ENCODE results near the gene RSRC2.
A peak's percentile ranks its signal among the peaks of the same experiment; 100 is the strongest.
"Not testable (repeated sequence)": the region's sequence is repeated elsewhere in the genome, so short reads cannot be mapped to it uniquely, and the experiment has no call there.

Gene RSRC2

DNA sequence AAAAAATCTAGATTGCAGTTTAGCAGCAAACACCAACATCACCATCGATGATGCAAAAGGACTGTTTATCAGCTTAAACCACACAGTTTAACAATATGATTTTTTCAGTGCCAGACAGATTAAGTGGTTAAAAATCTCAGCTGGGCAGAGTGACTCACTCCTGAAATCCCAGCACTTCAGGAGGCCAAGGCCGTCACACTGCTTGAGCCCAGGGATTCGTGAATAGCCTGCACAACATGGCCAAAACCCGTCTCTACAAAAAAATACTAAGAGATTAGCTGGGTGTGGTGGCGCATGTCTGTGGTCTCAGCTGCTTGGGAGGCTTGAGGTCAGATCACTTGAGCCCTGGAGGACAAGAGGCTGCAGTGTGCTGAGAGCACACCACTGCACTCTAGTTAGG lies 8.9 kb downstream of the RSRC2 start:
- DNase-seq: no peak

DNA sequence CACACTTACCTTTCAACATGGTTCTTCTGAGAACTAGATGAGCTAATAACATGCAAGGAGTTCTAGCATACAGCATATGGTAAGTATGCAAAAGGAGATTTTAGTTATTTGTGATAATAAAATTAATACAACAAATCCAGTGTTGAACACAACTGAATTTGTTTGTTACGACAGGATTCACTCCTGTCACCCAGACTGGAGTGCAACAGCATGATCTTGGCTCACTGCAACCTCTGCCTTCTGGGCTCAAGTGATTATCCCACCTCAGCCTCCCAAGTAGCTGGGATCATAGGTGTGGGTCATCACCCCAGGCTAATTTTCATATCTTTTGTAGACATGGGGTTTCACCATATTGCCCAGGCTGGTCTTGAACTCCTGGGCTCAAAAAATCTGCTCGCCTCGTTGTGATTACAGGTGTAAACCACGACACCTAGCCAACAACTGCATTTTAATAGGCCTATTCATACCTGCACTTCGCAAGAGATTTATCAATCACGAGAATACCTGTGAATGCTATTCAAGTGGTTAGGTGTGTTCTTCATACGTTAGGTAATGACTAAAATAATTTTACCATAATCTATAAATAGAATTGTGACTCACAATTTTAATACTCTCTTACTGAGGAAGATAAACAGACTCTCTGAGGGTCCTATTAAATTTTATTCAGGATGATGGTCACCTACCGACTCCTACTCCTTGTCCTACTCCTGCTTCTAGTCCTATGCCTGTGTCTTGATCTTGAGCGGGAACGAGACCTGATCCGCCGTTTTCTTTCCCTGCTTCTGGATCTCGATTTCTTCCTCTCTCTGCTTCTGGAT lies 10.0 kb downstream of the RSRC2 start:
- no peak for DNase-seq

DNA sequence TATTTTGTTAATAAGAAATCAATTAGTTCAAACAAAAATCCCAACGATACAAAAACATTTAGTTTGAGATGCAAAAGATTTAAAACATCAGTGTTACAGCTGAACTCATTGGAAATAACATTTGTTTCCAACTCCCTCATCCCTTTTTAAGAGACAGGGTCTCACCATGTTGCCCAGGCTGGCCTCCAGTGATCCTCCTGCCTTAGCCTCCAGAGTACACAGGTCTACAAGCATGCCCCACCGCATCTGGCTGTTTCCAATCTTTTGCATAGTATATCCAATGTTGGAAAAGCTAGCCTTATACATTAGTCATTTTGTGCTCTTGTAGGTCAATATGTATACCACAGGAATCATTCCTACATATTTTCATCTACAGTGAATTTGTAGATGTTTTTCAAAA lies 11.5 kb downstream of the RSRC2 start:
- no peak for DNase-seq

DNA sequence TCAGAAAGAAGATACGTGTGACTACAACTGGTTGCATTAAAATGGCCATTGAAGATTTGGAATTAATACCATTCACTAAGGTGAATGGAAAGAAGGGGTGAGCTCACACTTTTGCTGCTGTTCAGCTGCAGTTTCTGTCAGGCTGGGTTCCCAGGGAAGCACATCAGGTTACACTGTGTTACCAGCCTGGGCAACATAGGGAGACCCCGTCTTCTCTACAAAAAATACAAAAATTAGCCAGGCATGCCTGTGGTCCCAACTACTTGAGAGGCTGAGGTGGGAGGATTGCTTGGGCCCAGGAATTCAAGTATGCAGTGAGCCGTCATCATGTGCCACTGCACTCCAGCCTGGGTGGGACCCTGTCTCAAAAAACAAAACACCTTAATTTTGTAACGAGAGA lies 13.1 kb downstream of the RSRC2 start:
- no peak for DNase-seq

DNA sequence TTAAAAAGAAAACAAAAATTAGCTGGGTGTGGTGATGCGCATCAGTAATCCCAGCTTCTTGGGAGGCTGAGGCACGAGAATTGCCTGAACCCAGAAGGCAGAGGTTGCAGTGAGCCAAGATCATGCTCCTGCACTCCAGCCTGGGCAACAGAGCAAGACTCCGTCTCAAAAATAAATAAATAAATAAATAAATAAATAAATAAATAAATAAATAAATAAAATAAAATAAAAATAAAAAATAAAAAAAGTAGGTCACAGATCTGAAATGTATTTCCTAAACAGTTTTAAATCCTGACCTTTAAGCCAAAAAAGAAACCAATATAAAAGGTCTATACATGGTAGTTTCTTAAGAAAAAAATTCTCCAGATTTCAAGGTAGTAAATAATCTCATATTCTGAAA lies 13.7 kb downstream of the RSRC2 start:
- DNase-seq: not testable (repeated sequence)

DNA sequence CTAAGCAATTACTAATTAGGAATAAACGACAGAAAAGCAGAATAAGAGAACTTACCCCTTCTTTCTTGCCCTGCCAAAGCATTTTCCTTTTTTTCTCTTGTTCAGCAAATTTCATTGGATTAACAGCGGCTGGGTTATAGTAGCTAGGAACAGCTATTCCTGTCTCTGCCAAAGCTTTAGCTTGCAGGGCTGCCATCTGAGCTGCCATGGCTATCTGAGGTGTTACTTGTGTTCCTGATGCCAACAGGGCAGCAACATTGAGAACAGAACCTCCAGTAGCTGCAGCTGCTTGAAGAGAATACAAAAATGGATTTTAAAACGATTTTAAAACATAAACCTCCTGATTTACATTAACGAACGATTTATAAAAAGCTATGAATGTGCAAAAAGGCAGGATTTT lies 18.6 kb downstream of the RSRC2 start:
- no peak for DNase-seq

DNA sequence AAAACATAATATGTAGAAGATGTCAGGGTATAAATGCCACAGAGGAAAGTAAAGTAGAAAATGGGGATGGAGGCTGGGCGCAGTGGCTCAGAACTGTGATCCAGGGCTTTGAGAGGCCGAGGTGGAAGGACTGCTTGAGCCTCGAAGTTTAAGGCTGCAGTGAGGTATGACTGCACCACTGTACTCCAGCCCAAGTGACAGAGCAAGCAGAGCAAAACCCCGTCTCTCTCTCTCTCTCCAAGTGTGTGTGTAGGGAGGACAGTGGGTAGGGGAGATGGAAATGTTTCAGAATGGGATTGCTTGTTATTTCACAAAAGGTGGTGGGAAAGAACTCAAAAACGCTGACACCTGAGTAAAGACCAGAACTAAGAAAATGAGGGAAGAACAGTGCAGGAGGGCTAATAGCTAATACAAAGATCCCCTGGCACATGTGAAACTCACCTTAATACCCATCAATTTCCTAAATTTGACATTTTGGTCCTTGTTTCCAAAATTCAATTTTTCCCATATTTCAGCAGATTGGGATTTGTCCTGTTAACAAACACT lies 20.3 kb downstream of the RSRC2 start:
- no peak for DNase-seq

DNA sequence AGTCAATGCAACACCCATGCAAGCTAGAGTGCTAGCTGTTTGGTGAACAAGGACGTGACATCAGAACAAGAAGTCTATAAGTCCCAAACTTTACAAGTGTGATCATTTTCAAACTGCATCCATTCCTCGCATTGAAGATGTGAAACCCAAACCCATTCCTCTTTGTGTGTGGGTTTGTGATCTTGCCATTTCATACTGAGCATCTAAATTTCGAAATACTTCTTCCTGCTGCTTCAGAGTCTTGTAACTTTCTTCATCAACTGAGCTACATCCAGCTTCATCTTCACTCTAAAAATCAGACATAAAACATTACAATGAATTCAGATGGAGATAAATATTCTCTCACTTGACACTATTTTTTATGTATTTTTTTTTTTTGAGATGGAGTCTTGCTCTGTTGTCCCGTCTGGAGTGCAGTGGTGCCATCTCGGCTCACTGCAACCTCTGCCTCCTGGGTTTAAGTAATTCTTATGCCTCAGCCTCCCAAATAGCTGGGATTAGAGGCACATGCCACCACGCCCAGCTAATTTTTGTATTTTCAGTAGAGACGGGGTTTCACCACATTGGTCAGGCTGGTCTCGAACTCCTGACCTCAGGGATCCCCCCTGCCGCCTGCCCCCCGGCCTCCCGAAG lies 21.2 kb downstream of the RSRC2 start:
- no peak for DNase-seq

DNA sequence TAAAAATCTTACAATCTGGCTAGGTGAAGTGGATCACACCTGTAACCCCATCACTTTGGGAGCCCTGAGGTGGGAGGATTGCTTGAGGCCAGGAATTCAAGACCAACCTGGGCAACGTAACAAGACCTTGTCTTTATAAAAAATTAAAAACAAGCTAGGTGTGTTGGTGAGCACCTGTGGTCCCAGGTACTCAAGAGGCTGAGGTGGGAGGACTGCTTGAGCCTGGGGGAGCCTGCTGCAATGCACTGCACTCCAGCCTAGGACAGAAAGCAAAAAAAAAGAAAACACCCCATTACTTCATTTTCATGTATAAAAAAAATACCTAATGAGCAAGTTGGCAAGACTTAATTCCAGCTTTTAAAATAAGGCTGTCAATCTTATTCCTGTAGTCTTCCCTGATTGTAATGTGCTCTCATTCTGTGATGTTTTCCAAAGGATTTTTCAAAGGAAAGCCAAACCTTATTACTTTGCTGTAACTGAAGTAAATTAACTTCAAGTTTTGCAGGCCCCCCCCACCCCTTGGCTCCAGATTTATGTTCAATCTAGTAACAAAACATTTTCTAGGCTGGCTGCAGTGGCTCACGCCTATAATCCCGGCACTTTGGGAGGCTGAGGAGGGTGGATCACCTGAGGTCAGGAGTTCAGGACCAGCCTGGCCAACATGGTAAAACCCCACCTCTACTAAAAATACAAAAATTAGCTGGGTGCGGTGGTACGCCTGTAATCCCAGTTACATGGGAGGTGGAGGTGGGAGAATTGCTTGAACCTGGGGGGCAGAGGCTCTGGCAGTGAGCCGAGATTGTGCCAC lies 22.7 kb downstream of the RSRC2 start:
- DNase-seq: no peak

DNA sequence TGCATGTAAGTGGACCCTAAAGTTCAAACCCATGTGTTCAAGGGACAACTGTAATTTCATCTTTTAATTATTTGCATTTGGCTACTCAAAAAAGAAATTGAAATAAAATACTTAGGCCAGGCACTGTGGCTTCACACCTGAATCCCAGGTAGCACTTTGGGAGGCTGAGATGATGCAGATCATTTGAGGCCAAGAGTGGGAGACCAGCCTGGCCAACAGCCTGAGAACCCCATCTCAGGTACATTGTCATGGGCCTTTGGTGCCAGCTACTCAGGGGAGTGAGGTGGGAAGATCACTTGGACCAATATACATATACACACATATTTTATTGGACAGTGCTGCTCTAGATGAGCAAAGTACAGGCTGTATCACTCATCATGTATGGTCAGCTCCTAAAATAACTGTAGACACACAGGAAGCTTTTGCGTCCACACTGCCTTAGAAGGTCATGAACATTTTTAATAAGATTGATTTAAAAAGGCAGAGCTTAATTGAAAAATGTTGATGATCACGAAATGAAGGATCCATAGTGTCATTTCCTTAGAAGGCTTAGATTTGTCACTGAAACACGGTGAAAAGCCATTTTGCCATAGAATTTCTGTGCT lies 23.5 kb downstream of the RSRC2 start:
- no peak for DNase-seq

DNA sequence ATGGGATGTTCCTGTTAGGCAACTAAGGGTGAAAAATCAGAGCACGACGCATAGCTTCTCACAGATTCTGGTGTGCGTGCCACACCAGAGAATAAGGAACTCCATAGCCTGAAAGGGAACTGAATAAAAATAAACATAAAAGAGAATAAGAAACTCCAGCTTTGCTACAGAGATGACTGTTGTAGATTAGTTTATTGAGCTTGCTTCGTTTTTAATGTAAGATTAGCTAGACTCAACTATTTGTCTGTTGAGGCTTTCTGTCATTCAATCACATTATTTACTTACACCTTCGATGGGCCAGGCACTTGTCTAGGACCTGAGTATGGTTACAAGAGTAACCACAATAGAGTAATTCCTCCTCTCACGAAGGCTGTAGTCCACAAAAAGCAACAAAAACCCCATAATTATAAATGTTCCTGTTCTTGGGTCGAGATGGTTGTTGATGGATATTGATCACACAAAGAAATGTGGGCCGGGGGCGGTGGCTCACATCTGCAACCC lies 25.2 kb downstream of the RSRC2 start:
- no peak for DNase-seq

DNA sequence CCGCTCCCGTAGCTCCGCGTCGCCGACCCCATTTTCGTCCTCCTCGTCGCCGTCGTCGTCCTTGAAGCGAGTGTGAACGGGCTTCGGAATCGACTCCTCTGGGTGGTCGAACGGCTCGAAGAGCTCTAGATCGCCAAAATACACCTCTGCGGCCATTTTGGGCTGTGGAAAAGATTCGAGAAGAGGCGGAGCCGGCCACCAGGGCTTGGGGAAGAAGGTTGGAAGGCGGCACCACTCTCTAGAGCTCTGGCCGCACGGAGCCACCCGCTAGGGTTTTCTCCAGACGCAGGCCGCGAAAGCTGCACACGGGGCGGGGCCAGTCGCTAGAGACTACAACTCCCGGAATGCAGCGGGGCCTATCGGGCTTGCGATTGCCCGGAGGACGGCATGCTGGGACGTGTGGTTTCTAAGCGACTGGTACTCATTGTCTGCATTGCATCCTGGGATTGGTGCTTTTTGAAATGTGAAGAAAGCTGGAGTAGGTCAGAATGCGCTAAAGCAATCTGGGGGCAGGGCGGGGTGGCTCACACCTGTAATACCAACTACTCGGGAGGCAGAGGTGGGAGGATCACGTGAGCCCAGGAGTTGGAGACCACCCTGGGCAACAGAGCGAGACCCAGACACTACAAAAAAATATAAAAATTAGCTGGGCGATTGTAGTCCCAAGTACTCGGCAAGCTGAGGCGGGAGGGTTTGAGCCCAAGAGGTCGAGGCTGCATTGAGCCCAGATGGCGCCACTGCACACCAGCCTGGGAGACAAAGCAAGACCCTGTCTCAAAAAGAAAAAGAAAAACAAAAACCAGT lies 25.8 kb downstream of the RSRC2 start, which contains the start of gene ZCCHC8:
TSS of gene ZCCHC8 (minus strand) at position 248 of the 804 bp plus-strand sequence. CDS start at position 156, 92 bp downstream.
- peak; percentile 95 for DNase-seq

DNA sequence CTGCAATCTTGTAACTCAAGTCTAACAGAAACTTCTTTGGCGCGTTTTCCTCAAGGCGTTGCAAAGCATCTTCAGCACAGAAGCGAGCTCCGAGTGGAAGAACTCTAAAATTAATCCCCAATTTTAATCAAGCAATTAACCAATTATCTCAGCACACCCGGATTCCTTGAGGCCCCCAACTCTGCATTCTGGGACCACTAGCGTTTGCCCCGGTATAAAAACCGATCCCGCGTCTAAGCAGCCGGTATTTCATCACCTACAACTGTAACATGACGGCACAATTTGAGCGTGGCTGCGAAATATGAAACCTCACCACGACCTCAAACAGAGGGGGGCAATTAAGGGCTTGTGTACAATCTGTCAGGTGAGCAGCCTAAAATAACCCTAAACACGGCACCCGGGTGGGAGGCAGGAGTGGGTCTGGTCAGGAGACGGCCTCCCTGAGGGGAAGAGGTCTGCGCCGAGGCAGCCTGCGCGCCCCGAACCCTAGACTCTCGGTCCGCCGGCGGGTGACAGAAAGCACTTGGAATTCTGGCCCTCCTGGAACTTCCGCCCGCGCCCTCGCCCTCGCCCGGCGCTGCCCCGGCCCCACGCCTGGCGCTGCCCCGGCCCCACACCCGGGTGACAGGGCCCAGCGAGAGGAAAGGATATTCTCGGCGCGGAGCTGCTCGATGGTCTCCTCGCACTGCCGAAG lies 26.6 kb downstream of the RSRC2 start:
- DNase-seq: peak; percentile 3

DNA sequence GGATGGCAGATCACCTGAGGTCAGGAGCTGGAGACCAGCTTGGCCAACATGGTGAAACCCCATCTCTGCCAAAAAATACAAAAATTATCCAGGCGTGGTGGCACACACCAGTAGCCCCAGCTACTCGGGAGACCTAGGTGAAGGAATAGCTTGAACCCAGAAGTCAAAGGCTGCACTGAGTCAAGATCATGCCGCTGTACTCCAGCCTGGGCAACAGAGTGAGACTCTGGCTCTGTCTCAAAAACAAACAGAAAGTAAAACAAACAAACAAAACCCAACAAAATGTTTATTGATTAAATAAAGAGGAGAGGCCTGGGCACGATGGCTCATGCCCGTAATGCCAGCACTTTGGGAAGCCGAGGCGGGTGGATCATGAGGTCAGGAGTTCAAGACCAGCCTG lies 31.5 kb downstream of the RSRC2 start:
- DNase-seq: no peak

DNA sequence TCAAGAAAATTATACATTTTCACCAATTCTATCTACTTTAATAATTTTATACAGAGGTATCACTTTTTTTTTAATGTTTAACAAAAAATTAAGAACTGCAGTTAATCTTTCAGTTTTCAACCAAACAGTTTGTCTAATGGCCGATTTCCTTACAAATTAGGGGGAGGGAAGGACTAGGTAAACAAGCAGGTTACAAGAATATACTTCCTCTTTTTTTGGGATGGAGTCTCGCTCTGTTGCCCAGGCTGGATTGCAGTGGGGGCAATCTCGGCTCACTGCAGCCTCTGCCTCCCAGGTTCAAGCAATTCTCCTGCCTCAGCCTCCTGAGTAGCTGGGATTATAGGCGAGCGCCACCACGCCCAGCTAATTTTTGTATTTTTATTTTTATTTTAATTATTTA lies 33.5 kb downstream of the RSRC2 start:
- DNase-seq: not testable (repeated sequence)

DNA sequence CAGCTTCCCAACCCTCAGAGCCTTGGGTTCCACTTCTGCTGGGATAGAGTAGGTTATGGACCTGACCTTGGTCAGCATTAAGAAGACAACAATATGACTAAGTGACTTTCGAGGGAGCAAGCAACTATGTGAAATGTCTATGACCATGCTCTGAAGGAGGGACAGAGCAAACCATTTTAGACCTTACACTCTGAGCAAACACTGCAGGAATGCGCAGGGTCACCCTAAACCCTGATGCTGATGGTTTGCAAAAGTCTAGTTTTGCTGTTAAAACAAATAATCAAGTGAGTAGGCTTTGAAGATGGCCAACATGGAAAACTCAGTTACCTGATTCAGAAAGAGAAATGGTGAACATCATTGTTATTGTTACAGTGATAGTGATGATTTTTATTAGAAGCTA lies 34.7 kb downstream of the RSRC2 start:
- no peak for DNase-seq

DNA sequence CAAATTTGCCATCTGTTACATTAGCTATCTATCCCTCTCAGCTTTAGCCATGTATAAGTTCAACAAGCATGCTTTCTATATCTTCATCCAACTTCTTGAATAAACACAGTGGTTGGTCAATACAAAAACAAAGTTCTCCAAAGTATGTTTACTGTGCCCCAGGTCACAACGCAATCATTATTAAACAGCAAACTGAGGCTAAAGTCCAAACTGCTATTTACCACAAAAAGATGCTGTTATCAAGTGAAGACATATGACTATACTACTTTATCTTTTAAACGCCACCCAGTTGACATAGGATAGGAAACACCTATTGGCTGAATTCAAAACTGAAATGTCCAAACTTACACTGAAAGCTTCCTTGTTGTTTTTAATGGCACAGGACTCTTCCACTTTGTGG lies 37.7 kb downstream of the RSRC2 start:
- DNase-seq: no peak

DNA sequence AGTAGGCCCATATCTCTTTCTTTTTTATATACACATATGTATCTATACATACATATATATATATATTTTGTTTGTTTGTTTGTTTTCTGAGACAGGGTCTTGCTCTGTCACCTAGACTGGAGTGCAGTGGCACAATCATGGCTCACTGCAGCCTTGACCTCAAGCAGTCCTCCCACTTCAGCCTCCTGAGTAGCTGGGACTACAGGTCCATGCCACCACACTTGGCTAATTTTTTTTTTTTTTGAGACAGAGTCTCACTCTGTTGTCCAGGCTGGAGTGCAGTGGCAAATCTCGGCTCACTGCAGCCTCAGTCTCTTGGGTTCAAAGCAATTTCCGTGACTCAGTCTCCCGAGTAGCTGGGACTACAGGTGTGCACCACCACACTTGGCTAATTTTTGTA lies 38.9 kb downstream of the RSRC2 start:
- not testable (repeated sequence) for DNase-seq

DNA sequence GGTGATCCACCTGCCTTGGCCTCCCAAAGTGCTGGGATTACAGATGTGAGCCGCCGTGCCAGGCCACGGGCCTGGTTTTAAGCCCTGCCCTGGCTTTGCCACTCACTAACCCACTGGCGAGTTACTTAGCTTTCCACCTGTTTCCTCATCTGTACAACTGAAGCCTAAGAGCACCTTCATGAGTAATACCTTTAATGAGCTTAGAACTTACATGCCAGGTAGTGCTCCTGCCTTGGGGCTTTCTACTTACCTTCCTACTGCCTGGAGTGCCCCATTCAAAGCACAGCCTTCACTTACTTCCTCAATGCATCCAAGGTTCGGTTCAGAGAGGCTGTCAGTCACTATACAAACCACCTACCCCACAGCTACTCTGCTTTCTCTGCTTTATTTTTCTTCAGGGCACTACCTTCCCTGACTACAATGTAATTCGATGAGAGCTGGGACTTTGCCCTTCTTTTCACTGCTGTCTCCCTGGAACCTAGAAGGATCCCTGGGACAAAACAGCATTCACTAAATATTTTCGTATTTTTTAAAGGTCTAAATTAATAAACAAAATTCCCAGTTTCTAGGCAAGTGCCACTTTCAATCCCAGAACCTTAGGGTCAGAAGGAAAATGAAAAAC lies 39.8 kb downstream of the RSRC2 start:
- DNase-seq: no peak

DNA sequence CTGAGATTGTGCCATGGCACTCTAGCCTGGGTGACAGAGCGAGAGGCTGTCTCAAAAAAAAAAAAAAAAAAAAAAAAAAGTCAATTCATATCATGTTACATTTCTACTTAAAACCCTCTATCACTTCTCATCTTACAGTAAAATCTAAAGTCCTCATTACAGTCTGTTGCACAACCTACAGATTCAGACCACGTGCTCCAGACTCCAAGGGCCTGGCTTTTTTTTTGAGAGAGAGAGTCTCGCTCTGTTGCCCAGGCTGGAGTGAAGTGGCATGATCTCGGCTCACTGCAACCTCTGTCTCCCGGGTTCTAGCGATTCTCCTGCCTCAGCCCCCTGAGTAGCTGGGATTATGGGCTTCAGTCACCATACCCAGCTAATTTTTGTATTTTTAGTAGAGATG lies 40.4 kb downstream of the RSRC2 start:
- DNase-seq: not testable (repeated sequence)

DNA sequence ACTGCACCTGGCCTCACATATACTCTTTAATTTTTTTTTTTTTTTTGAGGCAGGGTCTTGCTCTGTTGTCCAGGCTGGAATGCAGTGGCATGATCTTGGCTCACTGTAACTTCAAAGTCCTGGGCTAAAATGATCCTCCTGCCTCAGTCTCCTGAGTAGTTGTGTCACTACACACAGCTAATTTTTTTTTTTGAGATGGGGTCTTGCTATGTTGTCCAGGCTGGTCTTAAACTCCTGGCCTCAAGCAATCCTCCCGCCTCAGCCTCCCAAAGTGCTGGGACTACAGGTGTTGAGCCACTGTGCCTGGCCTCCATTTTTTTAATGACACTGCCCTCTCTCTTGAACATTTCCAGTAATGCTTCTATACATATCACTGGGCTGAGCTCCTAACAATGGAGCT lies 42.4 kb downstream of the RSRC2 start:
- not testable (repeated sequence) for DNase-seq
